IPS-NIHi7 (cell line): Measurements from ENCODE around the gene AQP6.
A peak's percentile ranks its signal among the peaks of the same experiment; 100 is the strongest.

ENCODE experiments used
- DNase-seq: peaks from one replicate; pipeline ENCODE4 v3.0.0; 2012; ENCODE audit warnings: mixed read lengths; ENCODE audit errors: extremely low spot score

The AQP6 gene

DNA sequence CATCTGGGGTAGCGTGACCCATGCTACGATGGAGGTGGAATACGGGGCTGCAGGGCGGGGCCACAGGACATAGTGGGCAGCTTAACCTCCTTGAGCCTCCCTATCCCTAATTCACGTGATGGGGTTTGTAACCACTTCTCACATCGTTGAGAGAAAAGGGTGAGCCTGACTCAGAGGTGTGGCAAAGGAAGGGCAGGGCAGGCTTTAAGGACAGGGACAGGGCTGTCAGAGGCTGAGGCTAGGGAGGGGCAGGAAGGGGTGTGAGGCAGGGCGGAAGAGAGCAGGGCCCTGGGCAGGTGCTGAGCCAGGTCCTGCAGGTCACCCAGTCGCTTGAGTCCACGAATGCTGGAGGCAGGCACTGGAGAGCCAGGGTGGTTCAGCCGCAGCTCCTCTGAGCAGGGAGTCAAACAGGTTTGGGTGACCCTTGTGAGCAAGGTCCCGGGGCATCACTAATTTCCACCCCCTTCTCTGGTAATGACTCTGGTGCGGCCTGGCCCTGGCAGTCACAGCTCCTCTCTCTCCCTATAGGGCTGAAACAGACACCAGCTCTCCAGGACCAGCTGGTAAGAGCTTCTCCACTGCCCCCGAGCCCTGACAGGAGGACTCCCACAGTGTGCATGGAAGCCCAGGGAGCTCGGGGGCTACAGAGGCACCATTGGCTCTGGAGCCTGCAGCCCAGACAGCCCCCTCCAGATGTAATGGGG lies 29.7 kb upstream of the AQP6 start:
- no peak for DNase-seq

DNA sequence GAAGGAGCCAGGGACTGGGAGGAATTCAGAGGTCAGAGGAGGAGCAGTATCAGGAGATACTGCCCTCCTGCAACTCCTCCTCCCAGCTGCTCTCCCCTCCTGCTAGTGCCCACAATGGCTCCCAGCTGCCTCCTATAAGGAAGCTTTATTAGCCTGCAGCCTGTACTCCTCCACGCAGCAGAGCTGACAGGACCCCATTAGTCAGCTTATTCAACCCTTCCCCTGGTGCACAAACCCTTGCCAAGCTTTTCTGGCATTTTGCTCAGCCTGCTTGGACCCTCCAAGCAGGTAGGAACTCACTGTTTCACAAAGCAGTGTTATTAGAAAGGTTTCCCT lies 29.2 kb upstream of the AQP6 start:
- no peak for DNase-seq

DNA sequence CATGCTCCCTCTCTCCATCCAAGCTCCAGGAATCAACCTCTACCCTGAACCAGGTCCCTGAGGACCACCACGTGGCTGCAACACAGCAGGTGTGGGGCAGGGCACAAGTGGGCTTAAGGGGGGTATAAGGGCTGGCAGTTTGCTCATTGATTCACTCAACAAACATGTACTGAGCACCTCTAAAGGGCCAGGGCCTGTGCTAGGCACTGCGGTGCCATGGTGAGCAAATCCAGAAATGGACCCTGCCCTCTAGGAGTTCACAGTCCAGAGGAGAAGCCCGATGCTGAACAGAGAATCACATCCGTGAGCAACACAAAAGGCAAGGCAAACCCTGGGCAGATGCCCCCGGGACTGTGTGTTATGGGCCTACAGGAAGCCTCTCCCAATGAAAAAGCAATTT lies 28.7 kb upstream of the AQP6 start:
- DNase-seq, result no peak

DNA sequence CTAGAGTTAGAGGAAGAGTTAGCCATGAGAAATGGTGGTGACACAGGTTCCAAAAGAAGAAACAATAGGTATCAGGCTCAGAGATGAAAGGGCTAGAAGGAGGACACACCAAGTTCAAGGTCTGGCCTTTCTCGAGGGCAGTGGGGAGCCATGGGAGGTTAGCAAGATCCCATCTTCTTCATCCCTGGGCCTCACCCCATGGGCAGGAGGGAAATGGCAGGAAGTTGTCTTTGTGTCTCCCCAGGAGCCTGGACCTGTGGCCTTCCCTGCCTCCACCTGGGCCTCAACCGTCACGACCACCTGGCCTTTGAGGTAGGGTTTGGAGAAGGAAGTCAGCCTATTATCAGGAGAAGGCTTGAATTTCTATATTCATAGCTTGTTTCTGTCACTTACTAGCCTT lies 28.0 kb upstream of the AQP6 start:
- DNase-seq, result no peak

DNA sequence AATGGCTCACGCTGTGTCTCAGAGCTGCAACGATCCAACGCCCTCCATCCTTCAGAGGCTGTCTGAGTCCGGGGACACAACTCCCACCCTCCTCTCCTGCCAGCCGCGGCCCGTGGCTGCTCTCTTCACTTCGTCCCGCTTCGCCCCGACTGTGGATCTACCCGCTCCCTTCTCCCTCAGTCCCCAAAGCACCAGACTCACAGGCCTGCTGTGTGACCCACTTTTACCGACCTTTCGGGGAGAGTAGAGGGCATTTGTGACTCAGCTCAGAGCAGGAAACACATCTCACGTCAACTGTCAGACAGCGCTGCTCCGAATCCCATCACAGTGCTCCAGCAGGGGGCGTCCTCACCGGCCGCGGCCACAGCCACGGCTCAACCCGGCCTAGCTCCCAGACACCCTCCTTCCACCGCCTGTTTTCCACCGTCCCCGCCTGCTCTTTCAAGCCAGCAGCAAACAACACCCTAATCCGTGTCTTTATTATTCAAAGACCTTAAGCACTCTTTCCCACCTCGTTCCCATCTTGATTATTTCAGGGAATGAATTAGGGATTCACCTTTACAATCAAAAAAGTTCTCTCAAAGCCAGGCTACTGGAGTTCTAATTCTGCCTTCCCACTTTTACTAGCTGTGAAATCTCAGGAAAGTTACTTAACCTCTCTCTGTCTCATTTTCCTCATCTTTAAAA lies 27.2 kb upstream of the AQP6 start:
- DNase-seq, result peak; percentile 95

DNA sequence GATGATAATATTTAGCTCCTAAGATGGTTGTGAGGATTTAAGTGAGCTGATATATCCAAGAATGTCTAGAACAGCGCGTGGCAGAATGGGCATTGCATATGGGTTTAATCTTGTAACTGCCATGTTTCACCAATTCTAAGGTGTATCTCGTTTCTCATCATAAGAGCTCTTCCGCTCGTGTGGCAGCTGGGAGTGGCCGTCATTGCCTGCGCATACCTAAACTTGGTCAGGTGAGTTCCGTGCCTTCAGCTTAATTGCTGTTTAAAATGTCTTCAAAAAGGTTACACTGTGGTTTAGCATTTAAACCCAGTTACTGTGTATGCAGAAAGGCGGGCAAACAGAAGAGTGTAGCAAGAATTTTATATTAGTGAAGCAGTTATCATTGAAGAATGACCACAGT lies 26.7 kb upstream of the AQP6 start:
- DNase-seq, result no peak

DNA sequence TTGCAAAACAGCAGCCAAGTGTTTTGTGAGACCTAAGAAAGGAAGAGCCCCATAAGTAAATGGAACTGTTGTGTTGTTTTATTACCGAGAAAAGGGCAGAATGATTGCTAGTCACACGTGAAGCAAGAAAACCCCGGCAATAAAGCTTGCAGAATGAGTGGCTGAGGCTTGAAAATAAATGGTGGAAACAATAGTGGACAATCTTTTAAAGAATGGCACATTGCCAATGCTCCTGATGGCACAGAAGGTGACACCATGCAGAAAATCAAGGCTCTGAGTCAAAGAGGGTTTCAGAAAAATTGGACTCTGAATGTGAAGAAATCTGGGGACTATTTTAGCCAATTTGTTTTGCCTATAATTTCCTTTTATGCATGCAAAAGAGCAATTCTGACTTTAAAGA lies 26.2 kb upstream of the AQP6 start:
- DNase-seq, result no peak

DNA sequence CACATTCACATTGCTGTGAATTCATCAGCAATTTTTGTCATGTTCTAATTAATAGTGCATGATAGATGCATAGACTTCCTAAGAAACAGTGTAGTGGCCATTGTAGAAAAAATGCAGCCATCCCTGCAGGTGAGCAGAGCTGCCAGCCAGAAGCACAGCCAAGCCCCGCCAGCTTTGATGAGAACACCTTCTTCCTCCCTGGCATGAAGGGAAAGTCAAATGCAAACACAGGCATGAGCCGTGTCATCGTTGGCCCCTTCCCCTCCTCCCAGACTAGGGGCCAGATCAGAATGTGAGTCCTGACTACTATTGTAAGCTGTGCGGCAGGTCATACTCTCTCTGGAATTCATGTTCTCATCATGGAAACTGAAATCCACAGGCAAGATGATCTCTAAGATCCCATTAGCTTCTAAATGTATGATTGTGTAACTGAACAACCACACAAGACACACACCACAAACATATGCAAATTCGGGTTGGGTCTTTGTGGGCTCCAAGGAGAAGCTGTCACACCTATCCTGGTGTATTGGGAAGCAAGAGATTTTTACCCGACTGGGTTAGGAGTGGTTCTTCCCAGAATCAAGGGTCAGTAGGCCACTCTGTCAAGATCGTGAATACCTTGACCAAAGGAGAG lies 25.0 kb upstream of the AQP6 start:
- DNase-seq, result no peak

DNA sequence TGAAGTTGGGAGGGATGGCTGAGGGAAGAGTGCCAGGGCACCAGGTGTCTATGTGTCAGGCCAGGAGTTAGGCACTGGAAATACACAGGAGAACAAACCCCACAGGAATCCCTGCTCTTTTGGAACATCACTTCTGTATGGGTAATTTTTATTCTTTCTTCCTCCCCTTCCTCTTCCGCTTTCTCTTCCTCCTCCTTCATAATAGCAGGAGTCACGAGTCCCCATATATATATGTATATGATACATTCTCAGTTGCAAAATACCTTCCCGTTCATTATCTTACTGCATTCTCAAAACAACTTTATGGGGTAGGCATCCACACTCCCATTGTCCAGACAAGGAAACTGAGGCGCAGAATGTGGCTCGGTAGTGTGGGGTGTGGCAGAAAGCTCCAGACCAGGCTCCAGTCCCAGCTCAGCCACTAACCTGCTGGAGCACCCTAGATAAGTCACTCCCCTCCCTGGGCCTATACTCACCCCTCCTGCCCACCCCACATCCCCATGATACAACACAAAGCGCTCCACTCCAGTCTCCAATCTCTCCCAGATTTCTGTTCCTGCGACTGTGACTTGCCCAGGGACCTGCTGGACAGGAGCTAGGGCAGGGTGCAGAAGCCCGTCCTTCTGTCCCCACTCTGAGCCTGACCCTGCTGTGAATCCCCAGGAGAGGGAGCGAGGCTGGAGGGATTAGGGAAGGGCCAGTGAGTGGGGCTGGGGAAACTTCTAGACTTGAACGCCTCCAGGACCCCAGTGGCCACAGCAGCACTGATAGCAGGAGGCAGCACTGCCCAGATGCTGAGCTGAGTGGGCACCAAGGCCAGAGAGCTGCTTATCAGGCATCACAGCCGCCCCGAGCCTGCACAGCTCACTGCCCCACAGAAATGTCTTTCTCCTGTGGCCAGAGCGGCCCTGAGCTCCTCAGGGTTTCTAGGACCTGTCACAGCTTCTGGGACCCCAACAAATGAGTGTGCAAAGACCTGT lies 23.6 kb upstream of the AQP6 start:
- no peak for DNase-seq

DNA sequence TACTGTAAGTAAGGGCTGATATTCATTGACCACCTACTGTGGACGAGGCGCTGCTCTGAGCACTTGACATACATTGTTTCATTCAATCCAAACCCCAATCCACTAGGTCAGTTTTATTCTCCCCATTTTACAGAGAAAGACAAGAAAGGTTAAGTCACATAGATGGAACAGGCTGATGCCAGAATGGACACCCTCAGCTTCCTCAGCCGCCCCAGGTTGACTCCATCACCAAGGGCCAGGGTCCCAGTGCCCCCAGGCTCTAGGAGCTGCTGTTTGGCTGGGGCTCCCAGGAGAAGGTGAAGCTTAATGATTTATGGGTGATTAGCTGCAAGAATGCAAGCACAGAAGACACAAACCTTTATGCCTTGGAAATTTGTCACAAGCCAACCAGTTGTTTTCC lies 22.9 kb upstream of the AQP6 start:
- no peak for DNase-seq

DNA sequence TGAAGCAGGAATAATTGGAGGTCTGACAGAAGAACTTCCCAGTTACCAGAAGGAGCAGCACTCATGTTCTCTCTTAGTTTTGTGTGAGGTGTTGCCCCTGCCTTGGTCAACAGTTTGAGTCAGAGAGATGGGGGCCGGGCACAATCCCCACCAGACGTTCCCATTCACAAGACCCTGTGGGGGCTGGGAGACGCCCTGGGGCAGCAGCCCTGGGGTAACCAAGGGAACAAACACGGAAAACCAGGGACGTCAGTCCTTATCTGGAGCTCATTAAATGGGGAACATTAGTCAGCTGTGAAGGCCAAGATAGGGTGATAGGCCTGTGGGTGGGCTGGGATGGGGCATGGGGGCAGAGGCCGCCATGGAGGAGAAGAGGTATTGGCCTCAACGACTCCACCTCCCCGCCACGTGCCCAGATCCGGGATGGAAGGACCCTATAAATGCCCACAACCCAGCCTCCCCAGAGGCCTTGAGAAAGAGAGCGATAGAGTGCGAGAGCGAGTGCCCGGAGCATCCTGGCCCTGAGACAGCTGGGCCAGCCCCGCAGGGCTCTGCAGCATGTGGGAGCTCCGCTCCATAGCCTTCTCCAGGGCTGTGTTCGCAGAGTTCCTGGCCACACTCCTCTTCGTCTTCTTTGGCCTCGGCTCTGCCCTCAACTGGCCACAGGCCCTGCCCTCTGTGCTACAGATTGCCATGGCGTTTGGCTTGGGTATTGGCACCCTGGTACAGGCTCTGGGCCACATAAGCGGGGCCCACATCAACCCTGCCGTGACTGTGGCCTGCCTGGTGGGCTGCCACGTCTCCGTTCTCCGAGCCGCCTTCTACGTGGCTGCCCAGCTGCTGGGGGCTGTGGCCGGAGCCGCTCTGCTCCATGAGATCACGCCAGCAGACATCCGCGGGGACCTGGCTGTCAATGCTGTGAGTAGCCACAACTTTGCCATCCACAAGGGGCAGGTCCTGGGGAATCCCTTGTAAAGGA lies 22.2 kb upstream of the AQP6 start, which contains the start of gene AQP2:
Gene AQP2, plus strand, starts transcription at position 465 of the 979 bp plus-strand sequence. Its CDS starts 94 bp downstream, at position 559.
- no peak for DNase-seq

DNA sequence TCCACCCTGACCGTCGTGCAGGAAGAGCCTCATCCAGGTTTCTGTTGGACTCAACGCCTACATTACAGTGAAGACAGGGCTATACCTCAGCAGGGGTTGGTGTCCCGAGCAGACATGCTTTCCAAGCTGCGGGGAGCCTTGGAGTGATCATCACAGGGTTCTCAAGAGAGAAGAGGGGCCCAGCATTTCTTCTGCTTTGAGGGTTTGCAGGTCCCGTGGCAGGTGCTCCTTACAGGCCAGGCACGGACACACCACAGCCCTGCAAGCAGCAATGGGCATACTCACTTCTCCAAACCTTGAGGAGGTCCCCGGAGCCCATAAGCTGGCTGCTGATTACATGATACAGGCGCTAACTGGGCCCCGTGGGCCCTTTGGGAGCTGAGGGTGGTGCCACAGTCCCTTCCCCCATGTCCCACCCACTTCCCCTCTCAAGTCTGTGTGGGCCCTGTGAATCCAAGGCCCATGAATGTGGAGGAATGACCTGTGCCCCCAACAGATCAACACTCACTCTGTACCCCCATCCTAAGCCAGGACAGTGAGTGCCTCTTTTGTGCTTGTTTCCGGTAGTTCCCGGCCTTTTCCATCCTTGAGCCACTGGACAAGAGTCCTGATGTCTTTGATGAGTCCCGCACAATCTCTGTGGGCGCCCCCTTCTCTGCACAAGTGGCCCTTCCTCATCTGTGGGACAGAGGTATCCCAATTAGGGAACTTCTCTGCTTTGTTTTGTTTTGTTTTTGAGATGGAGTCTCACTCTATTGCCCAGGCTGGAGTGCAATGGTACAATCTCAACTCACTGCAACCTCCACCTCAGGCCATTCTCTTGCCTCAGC lies 21.1 kb upstream of the AQP6 start:
- DNase-seq, result no peak

DNA sequence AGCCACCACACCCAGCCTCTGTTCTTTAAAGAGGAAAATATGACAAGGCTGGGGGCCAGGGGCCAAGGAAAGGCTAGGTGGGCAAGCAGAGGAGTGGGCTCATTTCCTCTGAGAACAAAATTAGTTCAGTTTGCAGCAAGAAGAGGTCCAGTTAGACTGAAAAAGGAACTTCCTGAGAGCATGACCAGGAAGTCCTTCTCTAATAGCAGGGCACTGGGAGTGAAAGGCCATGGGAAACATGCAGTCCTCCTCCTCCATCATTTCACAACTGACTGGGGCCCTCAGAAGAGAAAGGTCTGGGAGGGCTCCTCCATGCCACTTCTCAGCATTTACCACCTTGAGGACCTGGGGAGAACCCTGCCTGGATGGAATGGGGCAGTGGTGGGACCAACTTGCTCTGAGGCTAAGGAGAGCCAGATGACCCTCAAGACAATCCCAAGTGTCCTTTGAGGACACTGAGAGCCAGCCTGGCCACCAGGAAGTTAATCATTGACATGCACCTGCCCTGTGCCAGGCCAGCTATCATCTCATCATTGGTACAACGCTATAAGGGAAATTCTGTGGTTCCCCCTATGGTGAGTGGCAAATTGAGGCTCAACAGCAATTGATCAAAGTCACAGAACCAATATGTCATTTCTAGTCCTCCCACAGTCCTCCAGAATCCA lies 20.2 kb upstream of the AQP6 start:
- DNase-seq, result no peak

DNA sequence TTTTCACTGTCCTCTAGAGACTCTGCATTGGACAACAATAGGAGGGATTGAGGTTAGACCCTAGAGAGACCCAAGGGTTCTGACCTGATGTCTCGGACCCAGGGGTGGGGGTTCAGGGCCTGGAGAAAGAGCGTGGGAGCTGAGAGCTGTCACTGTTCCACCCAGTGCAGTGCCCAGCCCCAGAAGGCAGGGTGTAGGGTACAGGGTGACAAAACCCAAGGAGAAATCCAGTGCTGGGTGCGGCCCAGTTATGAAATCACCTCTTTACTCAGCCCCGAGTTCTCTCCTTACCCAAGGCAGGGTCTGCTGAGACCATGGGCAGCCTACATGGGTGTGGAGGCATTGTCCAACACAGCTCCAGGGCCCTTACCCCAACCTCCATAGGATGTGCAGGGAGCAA lies 19.6 kb upstream of the AQP6 start:
- DNase-seq, result no peak

DNA sequence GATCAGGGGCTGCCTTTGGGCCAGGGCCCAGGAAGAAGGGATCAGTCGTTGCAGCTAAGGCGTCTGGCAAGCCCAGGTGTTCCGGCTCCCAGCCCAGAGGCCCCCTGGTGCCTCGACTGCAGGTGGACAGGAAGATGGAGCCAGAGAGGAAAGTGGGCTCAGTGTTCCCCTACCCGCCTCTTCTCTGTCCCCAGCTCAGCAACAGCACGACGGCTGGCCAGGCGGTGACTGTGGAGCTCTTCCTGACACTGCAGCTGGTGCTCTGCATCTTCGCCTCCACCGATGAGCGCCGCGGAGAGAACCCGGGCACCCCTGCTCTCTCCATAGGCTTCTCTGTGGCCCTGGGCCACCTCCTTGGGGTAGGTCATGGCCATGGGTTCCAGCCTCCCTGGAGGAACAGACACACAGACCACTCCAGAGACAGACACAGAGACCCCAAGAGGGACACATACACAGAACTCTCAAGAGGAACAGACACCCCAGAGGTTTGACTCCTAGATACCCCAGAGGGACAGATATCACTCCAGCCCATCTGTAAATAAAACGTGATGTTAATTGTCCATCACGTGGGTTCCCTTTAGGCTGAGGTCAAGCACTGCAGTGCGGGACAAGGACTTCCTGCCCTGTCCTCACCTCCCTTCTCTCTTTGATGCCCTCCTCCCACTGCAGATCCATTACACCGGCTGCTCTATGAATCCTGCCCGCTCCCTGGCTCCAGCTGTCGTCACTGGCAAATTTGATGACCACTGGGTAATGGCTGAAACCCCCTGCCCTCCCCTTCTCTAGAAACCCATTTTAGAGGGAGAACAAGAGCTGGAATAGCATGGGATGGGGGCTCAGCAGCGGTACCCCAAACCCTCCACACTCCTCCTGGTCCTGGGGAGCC lies 18.5 kb upstream of the AQP6 start:
- no peak for DNase-seq

DNA sequence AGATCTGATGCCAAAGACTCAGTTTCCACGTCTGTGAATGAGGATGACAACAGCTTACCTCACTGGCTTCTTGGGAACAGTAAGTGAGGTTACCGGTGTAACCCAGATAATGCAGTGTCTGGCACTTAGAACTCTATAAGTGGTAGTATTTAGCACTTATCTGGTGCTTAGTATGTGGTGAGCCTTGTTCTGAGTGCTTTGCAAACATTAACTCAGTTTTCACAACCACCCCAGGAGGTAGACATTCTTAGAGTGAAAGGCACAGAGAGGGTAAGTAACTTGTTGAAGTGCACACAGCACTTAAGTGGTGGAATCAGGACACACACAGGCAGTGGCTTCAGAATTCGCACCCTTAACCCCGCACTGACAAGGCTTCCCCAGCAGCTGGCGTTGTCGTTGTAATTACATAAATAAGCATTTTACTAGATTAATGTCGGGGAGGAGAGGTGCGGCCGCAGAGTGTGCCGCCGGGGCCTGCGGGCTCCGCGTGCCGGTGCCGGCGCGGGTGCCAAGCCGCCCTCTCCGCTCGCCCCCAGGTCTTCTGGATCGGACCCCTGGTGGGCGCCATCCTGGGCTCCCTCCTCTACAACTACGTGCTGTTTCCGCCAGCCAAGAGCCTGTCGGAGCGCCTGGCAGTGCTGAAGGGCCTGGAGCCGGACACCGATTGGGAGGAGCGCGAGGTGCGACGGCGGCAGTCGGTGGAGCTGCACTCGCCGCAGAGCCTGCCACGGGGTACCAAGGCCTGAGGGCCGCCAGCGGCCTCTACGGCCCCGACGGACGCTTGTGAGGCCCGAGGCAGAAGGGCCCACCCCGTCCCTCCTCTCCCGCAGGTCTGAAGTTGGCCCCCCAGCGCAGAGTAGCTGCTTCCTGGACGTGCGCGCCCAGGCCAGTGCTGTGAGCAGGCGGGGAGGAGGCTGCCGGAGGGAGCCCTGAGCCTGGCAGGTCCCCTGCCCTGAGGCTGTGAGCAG lies 17.6 kb upstream of the AQP6 start:
- DNase-seq, result no peak
